T47D (cell line): ENCODE measurements around the gene THAP7.
A peak's percentile ranks its signal among the peaks of the same experiment; 100 is the strongest.

Source experiments
- DNase-seq, 2 experiments: peaks; one replicate each; pipeline versions ENCODE4 v3.0.0 to v3.0.0-alpha.2; 2011 to 2012; ENCODE audit warnings: low read depth in 1 of 2, low spot score in 1 of 2
- JUND ChIP-seq: IDR thresholded peaks from 2 replicates; pipeline ENCODE4 v1.6.1; 2012; ENCODE audit warnings: low read depth
- in situ Hi-C: cut with HindIII; loops from 2 replicates; pipeline ENCODE4 v1.10.0; 2016; ENCODE audit warnings: low sequenced_read_pairs, low pct_unique_long_range_greater_than_20kb

THAP7 gene

GRCh38 chr22:20963201-20964052, 38.5 kb downstream of the THAP7 start:
- no peak for DNase-seq
- TF ChIP-seq JUND: no peak
- in situ Hi-C loops: no loop called here

GRCh38 chr22:20962491-20962945, 39.4 kb downstream of the THAP7 start:
- no peak for DNase-seq
- no peak for TF ChIP-seq JUND
- in situ Hi-C loops: no loop called here

- in situ Hi-C loops: no loop called here
- no peak for TF ChIP-seq JUND
- no peak for DNase-seq
Observed at GRCh38 chr22:20960609-20961008, 41.3 kb downstream of the THAP7 start.

- TF ChIP-seq JUND: no peak
- DNase-seq: no peak
- in situ Hi-C loops: no loop called here
Observed at GRCh38 chr22:20959578-20960461, 42.1 kb downstream of the THAP7 start.

- DNase-seq: peak; percentile 64 to 77
- TF ChIP-seq JUND: no peak
- in situ Hi-C loops: no loop called here
Observed at GRCh38 chr22:20957683-20958431, 44.1 kb downstream of the THAP7 start.

GRCh38 chr22:20957102-20957682, 44.7 kb downstream of the THAP7 start:
- no peak for TF ChIP-seq JUND
- in situ Hi-C loops: no loop called here
- no peak for DNase-seq

- TF ChIP-seq JUND: 0 out of 2 replicates have a peak, but pooled peaks have one; percentile 2
- peak in 1 of 2 experiments; percentile 91 for DNase-seq
- in situ Hi-C loops: no loop called here
Observed at GRCh38 chr22:20956258-20957101, 45.4 kb downstream of the THAP7 start.

- no peak for DNase-seq
- in situ Hi-C loops: no loop called here
- no peak for TF ChIP-seq JUND
Observed at GRCh38 chr22:20955548-20955947, 46.4 kb downstream of the THAP7 start.

GRCh38 chr22:20953668-20954500, 48.0 kb downstream of the THAP7 start:
- TF ChIP-seq JUND: no peak
- in situ Hi-C loops: no loop called here
- no peak for DNase-seq

- in situ Hi-C loops: no loop called here
- TF ChIP-seq JUND: no peak
- DNase-seq: no peak
Observed at GRCh38 chr22:20953342-20953608, 48.6 kb downstream of the THAP7 start.
